ENCODE data around the gene ZBTB21.

DNA sequence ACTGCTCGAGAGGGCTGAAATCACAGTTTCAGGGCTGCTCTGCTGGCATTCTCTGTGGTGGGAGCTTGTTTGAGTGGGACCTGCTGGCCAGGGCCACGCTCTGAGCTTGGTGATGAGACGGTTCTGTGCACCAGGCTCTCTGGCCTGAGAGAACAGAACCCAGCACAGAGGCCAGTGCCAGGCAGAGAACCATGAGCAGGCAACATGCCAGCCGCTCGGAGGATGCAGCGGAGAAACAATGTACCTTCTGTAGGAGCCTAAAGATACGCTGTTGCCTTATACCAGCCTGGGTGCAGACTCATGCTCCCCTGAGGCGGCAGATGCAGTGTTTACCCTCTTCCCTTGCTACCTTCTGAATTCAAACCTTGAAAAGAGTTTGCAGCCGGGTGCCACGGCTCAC, 66.3 kb downstream of the ZBTB21 start:
- TF ChIP-seq, protein P1, sequence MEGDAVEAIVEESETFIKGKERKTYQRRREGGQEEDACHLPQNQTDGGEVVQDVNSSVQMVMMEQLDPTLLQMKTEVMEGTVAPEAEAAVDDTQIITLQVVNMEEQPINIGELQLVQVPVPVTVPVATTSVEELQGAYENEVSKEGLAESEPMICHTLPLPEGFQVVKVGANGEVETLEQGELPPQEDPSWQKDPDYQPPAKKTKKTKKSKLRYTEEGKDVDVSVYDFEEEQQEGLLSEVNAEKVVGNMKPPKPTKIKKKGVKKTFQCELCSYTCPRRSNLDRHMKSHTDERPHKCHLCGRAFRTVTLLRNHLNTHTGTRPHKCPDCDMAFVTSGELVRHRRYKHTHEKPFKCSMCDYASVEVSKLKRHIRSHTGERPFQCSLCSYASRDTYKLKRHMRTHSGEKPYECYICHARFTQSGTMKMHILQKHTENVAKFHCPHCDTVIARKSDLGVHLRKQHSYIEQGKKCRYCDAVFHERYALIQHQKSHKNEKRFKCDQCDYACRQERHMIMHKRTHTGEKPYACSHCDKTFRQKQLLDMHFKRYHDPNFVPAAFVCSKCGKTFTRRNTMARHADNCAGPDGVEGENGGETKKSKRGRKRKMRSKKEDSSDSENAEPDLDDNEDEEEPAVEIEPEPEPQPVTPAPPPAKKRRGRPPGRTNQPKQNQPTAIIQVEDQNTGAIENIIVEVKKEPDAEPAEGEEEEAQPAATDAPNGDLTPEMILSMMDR (IDR thresholded peaks at IDR 0.05) = no peak
- TF ChIP-seq POLR2A (IDR thresholded peaks at IDR 0.05) = no peak
